HFF-Myc (cell line): ENCODE measurements around the gene WDCP.
"Not testable (repeated sequence)": the region's sequence is repeated elsewhere in the genome, so short reads cannot be mapped to it uniquely, and the experiment has no call there.

ENCODE experiments used
- DNase-seq: peaks from one replicate; pipeline ENCODE4 v3.0.0-alpha.2; 2011; ENCODE audit warnings: low read depth; ENCODE audit errors: extremely low read depth
- H3K4me3 ChIP-seq: replicated peaks from 2 replicates; pipeline ENCODE4 v1.5.1; 2011; ENCODE audit warnings: low read depth, mild to moderate bottlenecking, control low read depth, low read length
- TF ChIP-seq, protein P1 (sequence below): IDR thresholded peaks from 2 replicates; pipeline ENCODE4 v1.5.1; 2012; ENCODE audit warnings: mild to moderate bottlenecking, low read depth, low read length, control low read depth; ENCODE audit errors: missing control alignments

Gene WDCP

GRCh38 chr2:24049485-24050021 lies 2.4 kb upstream of the WDCP start, which contains the start of gene FKBP1B:
Gene FKBP1B (plus strand): TSS chr2:24049741. CDS start chr2:24049850, 109 bp downstream.
- peak; percentile 29 for DNase-seq
- TF ChIP-seq, protein P1, sequence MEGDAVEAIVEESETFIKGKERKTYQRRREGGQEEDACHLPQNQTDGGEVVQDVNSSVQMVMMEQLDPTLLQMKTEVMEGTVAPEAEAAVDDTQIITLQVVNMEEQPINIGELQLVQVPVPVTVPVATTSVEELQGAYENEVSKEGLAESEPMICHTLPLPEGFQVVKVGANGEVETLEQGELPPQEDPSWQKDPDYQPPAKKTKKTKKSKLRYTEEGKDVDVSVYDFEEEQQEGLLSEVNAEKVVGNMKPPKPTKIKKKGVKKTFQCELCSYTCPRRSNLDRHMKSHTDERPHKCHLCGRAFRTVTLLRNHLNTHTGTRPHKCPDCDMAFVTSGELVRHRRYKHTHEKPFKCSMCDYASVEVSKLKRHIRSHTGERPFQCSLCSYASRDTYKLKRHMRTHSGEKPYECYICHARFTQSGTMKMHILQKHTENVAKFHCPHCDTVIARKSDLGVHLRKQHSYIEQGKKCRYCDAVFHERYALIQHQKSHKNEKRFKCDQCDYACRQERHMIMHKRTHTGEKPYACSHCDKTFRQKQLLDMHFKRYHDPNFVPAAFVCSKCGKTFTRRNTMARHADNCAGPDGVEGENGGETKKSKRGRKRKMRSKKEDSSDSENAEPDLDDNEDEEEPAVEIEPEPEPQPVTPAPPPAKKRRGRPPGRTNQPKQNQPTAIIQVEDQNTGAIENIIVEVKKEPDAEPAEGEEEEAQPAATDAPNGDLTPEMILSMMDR = no peak

GRCh38 chr2:24048769-24049484 lies 1.7 kb upstream of the WDCP start:
- peak overlapping the region; percentile 55 for H3K4me3 ChIP-seq
- TF ChIP-seq, protein P1 = no peak
- DNase-seq = no peak

More at GRCh38 chr2:24049485-24050021, 2.4 kb upstream of the WDCP start, which contains the start of gene FKBP1B:
- peak within 1 kb of the TSS; percentile 55 for H3K4me3 ChIP-seq

- no peak overlapping the region for H3K4me3 ChIP-seq
- DNase-seq = no peak
- TF ChIP-seq, protein P1 = no peak
These were observed 477 bp upstream of the WDCP start for GRCh38 chr2:24047703-24048033.

GRCh38 chr2:24046599-24046929 lies 627 bp downstream of the WDCP start:
- TF ChIP-seq, protein P1 = no peak
- H3K4me3 ChIP-seq = peak overlapping the region; percentile 90
- DNase-seq = no peak

- TF ChIP-seq, protein P1 = no peak
- peak overlapping the region; percentile 90 for H3K4me3 ChIP-seq
These were observed 1.4 kb downstream of the WDCP start for GRCh38 chr2:24045511-24046508.

DNA sequence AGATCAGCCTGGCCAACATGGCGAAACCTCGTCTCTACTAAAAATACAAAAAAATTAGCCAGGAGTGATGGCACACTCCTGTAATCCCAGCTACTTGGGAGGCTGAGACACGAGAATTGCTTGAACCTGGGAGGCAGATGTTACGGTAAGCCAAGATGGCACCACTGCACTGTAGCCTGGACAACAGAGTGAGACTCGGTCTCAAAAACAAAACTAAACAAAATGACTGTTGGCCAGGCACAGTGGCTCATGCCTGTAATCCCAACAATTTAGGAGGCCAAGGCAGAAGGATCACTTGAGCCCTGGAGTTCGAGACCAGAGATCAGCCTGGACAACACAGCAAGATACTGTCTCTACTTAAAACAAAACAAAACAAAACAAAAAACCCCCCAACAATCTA lies 4.1 kb downstream of the WDCP start:
- DNase-seq, H3K4me3 ChIP-seq: not testable (repeated sequence)

More at GRCh38 chr2:24045511-24046508, 1.4 kb downstream of the WDCP start:
- no peak for DNase-seq

DNA sequence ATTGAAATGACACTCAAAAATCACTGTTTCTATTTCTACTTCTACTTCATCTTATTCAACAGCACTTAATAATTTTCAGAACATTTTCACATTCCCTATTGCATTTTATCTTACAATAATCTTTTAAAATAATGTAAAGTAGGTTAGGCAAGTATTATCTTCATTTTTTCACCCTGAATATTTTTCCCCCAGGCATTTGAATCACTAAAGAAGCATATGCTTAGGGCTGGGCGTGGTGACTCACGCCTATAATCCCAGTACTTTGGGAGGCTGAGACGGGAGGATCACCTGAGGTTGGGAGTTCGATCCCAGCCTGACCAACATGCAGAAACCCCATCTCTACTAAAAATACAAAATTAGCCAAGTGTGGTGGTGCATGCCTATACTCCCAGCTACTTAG lies 6.7 kb downstream of the WDCP start:
- no peak overlapping the region for H3K4me3 ChIP-seq
- TF ChIP-seq, protein P1 = no peak
- DNase-seq = no peak
